Vagina (tissue), 2 donors: ENCODE measurements around the gene AGAP3. TPM values are rescaled to one million over a fixed set of nuclear protein-coding genes. Genes with fewer than 3 reads are reported as not detected.

Experiments
- DNase-seq, 2 donors: peaks; one replicate each; pipeline ENCODE4 v3.0.0-alpha.2; 2017; ENCODE audit errors: extremely low spot score in 2 of 2
- H3K27ac ChIP-seq: fragments of 200-600 bp; sonication (generic); one replicate; pipeline ENCODE4 v1.5.1; 2019
- H3K27me3 ChIP-seq: fragments of 200-600 bp; sonication (generic); one replicate; pipeline ENCODE4 v1.5.1; 2019
- H3K36me3 ChIP-seq, 2 donors: fragments of 200-600 bp; sonication (generic); one replicate each; pipeline ENCODE4 v1.5.1; 2017 to 2019
- H3K4me1 ChIP-seq: fragments of 200-600 bp; sonication (generic); one replicate; pipeline ENCODE4 v1.5.1; 2019
- H3K4me3 ChIP-seq, 2 donors: fragments of 200-600 bp; sonication (generic); 1 replicate in 1 of 2; 2 replicates in 1 of 2; pipeline ENCODE4 v1.5.1; 2016 to 2019
- H3K9me3 ChIP-seq: fragments of 200-600 bp; sonication (generic); one replicate; pipeline ENCODE4 v1.5.1; 2019
- CTCF ChIP-seq, 3 experiments: fragments of 450-650 bp in 2 of 3; fragments of 200-600 bp in 1 of 3; sonication (generic) in 1 of 3; IDR thresholded peaks; one replicate each; pipeline ENCODE4 v1.5.1; 2017 to 2019; ENCODE audit warnings: antibody characterized with exemption in 3 of 3, mild to moderate bottlenecking in 2 of 3, moderate library complexity in 2 of 3
- POLR2A ChIP-seq, 2 donors: fragments of 450-650 bp; IDR thresholded peaks; one replicate each; pipeline ENCODE4 v1.6.1; 2017; ENCODE audit warnings: antibody characterized with exemption in 2 of 2, mild to moderate bottlenecking in 2 of 2, moderate library complexity in 2 of 2
- POLR2AphosphoS5 ChIP-seq, 2 donors: sonication (generic); formaldehyde crosslinking; IDR thresholded peaks; one replicate each; pipeline ENCODE4 v1.9.0; 2017; ENCODE audit warnings: antibody characterized with exemption in 2 of 2, mild to moderate bottlenecking in 2 of 2, low read depth in 1 of 2; ENCODE audit not compliant: insufficient read depth in 1 of 2
- intact Hi-C: fragments of 100-400 bp; cut with DNase I; formaldehyde crosslinking; loops from one replicate; pipeline ENCODE4 v1.15.1; 2023
- total RNA-seq: library from RNA; depleted of rRNA; stranded (reverse); fragments of >200 nt; gene quantifications from one replicate; pipeline ENCODE4 v1.2.3, GENCODE V29; 2016

Gene AGAP3
- total RNA-seq, 1 donor from 2014 or later: 98.2 TPM

DNA sequence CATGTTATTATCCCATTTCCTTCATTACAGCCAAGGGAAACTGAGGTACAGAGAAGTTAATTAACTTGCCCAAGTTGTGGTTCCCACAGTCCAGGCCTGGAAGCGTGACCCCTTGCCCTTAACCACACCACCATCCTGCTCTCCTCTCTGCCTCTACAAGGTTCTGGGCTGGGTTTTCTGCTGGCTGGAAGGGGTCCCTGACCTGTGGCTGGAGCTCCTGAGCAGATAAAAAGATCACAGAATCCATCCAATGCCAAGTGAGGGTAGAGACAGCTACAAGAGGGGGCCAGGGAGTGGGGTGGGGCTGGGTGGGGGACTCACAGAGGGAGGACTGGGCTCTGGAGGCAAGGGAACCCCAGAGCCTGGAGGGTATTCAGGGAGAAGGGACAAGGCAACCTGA is 91.0 kb downstream of the AGAP3 start:
- Histone ChIP-seq H3K27me3 (no peaks in the 10 kb centered on the region), H3K4me1 (no peaks in the 10 kb centered on the region), H3K9me3 (no peaks in the 10 kb centered on the region), H3K4me3 (no peak overlapping the region), H3K36me3 (no peaks in the 10 kb centered on the region), H3K27ac (no peak overlapping the region)
- TF ChIP-seq POLR2AphosphoS5 (IDR thresholded peaks at IDR 0.05; ENCODE audit: insufficient read depth in 1 of 2, low read depth in 1 of 2) (no peak), CTCF (IDR thresholded peaks at IDR 0.05) (no peak), POLR2A (IDR thresholded peaks at IDR 0.05) (no peak)
- intact Hi-C loops: no loop called here
- no peak for DNase-seq

DNA sequence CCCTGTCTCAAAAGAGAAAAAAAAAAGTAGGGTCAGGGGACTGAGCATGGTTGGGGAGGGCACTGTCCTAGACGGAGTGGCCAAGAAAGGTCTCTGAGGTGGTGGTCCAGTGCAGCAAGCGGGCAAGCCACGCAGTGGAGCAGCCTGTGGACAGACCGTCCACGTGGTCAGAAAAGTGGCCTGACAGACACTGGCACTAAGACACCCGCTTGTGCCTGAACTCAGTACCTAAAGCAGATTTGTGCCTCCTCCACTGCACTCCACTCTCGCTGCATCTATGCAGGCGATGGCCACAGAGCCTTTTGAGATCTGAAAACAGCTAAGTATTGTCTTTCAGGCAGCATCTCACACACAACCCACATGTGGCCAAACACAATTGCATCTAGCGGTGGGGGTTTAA is 92.0 kb downstream of the AGAP3 start:
- no peak for DNase-seq
- H3K36me3 ChIP-seq: no peaks in the 10 kb centered on the region
- H3K4me3 ChIP-seq: no peak overlapping the region
- H3K9me3 ChIP-seq: no peaks in the 10 kb centered on the region
- no peak overlapping the region for H3K27ac ChIP-seq
- TF ChIP-seq POLR2AphosphoS5 (IDR thresholded peaks at IDR 0.05; ENCODE audit: insufficient read depth in 1 of 2, low read depth in 1 of 2) (no peak), POLR2A (IDR thresholded peaks at IDR 0.05) (no peak), CTCF (IDR thresholded peaks at IDR 0.05) (no peak)
- intact Hi-C loops: no loop called here
- no peaks in the 10 kb centered on the region for H3K4me1 ChIP-seq
- H3K27me3 ChIP-seq: no peaks in the 10 kb centered on the region

- TF ChIP-seq POLR2A (IDR thresholded peaks at IDR 0.05): no peak
- TF ChIP-seq POLR2AphosphoS5 (IDR thresholded peaks at IDR 0.05; ENCODE audit: insufficient read depth in 1 of 2, low read depth in 1 of 2): no peak
- no peak for TF ChIP-seq CTCF (IDR thresholded peaks at IDR 0.05)
- Histone ChIP-seq H3K27me3 (no peaks in the 10 kb centered on the region), H3K36me3 (no peaks in the 10 kb centered on the region), H3K4me1 (no peaks in the 10 kb centered on the region), H3K9me3 (no peaks in the 10 kb centered on the region), H3K27ac (no peak overlapping the region), H3K4me3 (no peak overlapping the region)
- intact Hi-C loops: no loop called here
- DNase-seq: no peak
Measured at GRCh38 chr7:151178831-151179230, 92.6 kb downstream of the AGAP3 start.

DNA sequence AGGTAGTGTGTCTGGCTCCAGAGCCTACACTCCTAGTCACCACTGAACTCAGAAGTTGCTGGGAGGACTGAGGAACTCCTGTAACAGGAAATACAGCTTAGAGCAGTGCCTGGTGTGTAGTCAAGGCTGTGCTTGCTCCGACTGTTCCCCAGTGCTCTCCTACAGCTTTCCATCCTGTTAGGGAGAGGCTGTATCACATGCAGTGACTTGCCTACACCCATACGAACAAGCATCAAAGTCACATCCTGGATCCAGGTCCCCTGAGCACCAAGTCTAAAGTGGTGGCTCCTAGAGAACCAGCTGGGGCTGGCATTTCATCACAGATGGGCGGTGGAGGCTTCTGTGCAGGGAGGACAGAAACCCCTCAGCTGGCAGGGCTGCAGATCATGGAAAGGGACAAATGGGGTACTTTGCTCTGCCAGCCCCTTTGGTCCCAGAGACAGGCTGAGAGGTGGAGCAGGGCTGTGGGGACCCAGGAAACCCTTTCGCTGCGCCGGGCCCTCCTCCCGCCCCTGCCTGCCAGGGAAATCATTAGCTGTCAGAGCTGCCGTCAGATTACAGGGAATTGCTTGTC is 93.1 kb downstream of the AGAP3 start:
- no peak overlapping the region for H3K4me3 ChIP-seq
- H3K36me3 ChIP-seq: no peaks in the 10 kb centered on the region
- H3K4me1 ChIP-seq: no peaks in the 10 kb centered on the region
- TF ChIP-seq CTCF (IDR thresholded peaks at IDR 0.05) (no peak), POLR2A (IDR thresholded peaks at IDR 0.05) (no peak), POLR2AphosphoS5 (IDR thresholded peaks at IDR 0.05; ENCODE audit: insufficient read depth in 1 of 2, low read depth in 1 of 2) (no peak)
- H3K9me3 ChIP-seq: no peaks in the 10 kb centered on the region
- DNase-seq: no peak
- intact Hi-C loops: no loop called here
- H3K27me3 ChIP-seq: no peaks in the 10 kb centered on the region
- H3K27ac ChIP-seq: no peak overlapping the region

DNA sequence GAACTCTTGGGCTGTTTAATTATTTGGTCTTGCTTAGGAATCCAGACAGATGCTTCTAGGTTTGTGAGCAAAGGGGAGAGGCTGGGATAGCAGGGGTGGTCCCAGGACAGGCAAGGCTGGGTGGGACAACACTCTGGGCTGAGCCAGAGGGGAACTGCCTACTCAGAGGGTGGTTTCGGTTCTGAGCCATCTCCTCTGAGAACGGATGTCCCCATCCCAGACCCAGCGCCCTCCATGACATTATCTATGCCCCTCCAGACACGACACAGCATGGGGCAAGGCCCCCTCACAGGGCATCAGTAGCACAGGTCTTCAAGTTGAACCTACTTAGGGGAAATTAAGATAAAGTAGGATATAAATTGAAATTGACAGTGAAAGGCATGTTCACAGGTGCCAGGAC is 93.7 kb downstream of the AGAP3 start:
- TF ChIP-seq POLR2A (IDR thresholded peaks at IDR 0.05): no peak
- no peak for TF ChIP-seq CTCF (IDR thresholded peaks at IDR 0.05)
- TF ChIP-seq POLR2AphosphoS5 (IDR thresholded peaks at IDR 0.05; ENCODE audit: insufficient read depth in 1 of 2, low read depth in 1 of 2): no peak
- no peak overlapping the region for H3K27ac ChIP-seq
- DNase-seq: no peak
- no peaks in the 10 kb centered on the region for H3K36me3 ChIP-seq
- intact Hi-C loops: no loop called here
- H3K9me3 ChIP-seq: no peaks in the 10 kb centered on the region
- H3K27me3 ChIP-seq: no peaks in the 10 kb centered on the region
- no peaks in the 10 kb centered on the region for H3K4me1 ChIP-seq
- H3K4me3 ChIP-seq: no peak overlapping the region
